NCI-H2227 (cell line): ENCODE measurements around the gene PKDREJ.

Experiments used
- DNase-seq: peaks from one replicate; lab custom pipeline; 2025; ENCODE audit not compliant: unreplicated experiment; lab: John Stamatoyannopoulos, UW

Gene PKDREJ

GRCh38 chr22:46239261-46240048 lies 23.7 kb downstream of the PKDREJ start:
- DNase-seq = no peak

GRCh38 chr22:46238541-46238940 lies 24.6 kb downstream of the PKDREJ start:
- DNase-seq = no peak

GRCh38 chr22:46237453-46238124 lies 25.6 kb downstream of the PKDREJ start:
- DNase-seq = no peak

- no peak for DNase-seq
Measured at GRCh38 chr22:46234969-46235368, 28.2 kb downstream of the PKDREJ start.

GRCh38 chr22:46233231-46233630 lies 29.9 kb downstream of the PKDREJ start:
- DNase-seq = peak; percentile 56

- no peak for DNase-seq
Measured at GRCh38 chr22:46230262-46230901, 32.8 kb downstream of the PKDREJ start.

- no peak for DNase-seq
Measured at GRCh38 chr22:46229701-46230100, 33.4 kb downstream of the PKDREJ start.

- no peak for DNase-seq
Measured at GRCh38 chr22:46226577-46226976, 36.6 kb downstream of the PKDREJ start.

GRCh38 chr22:46225631-46226030 lies 37.5 kb downstream of the PKDREJ start:
- DNase-seq = no peak

GRCh38 chr22:46224898-46225290 lies 38.2 kb downstream of the PKDREJ start:
- no peak for DNase-seq

- DNase-seq = no peak
Measured at GRCh38 chr22:46224044-46224897, 38.9 kb downstream of the PKDREJ start.

GRCh38 chr22:46220921-46221320 lies 42.2 kb downstream of the PKDREJ start:
- DNase-seq = no peak

- no peak for DNase-seq
Measured at GRCh38 chr22:46219636-46220035, 43.5 kb downstream of the PKDREJ start.

GRCh38 chr22:46214616-46215015 lies 48.5 kb downstream of the PKDREJ start:
- no peak for DNase-seq

GRCh38 chr22:46214149-46214548 lies 49.0 kb downstream of the PKDREJ start:
- DNase-seq = no peak

GRCh38 chr22:46213052-46213451 lies 50.1 kb downstream of the PKDREJ start:
- no peak for DNase-seq

- no peak for DNase-seq
Measured at GRCh38 chr22:46212195-46212594, 50.9 kb downstream of the PKDREJ start.

- no peak for DNase-seq
Measured at GRCh38 chr22:46209262-46209661, 53.9 kb downstream of the PKDREJ start.
